SU-DHL-6 (cell line): Measurements from ENCODE around the gene RNF220.

ENCODE experiments used
- CTCF ChIP-seq: fragments of 200-600 bp; sonication (generic); IDR thresholded peaks from one replicate; pipeline ENCODE4 v1.5.1; 2017; ENCODE audit warnings: antibody characterized with exemption, mild to moderate bottlenecking, low read length, moderate library complexity; ENCODE audit not compliant: insufficient read depth, poor library complexity, severe bottlenecking
- EZH2phosphoT487 ChIP-seq: fragments of 200-600 bp; sonication (generic), shearing (Covaris generic); conservative IDR thresholded peaks from 2 replicates; pipeline ENCODE4 v1.6.1; 2018; ENCODE audit warnings: mild to moderate bottlenecking, antibody characterized with exemption, low read length, moderate library complexity, mixed read lengths

- TF ChIP-seq CTCF = no peak
- TF ChIP-seq EZH2phosphoT487 = no peak
These were observed 201.0 kb downstream of the RNF220 start for GRCh38 chr1:44605914-44606615.
